H9 (cell line): ENCODE measurements around the gene ADI1. TPM values are rescaled to one million over a fixed set of nuclear protein-coding genes. Genes with fewer than 3 reads are reported as not detected.

Experiments used
- DNase-seq: peaks from one replicate; pipeline ENCODE4 v3.0.0-alpha.2; 2017
- H2AFZ ChIP-seq: one replicate; pipeline ENCODE4 v1.6.1; 2013; ENCODE audit warnings: mild to moderate bottlenecking, low read length, control low read depth, moderate library complexity
- H2AK5ac ChIP-seq: 2 replicates; pipeline ENCODE4 v1.6.1; 2013; ENCODE audit warnings: low read length, control low read depth, mixed read lengths; ENCODE audit not compliant: insufficient read length
- H2BK120ac ChIP-seq: one replicate; pipeline ENCODE4 v1.6.1; 2013; ENCODE audit warnings: low read depth, mild to moderate bottlenecking, low read length, control low read depth, inconsistent platforms; ENCODE audit not compliant: poor library complexity, severe bottlenecking
- H2BK12ac ChIP-seq: 2 replicates; pipeline ENCODE4 v1.6.1; 2013; ENCODE audit warnings: low read length, control low read depth, mixed read lengths, low read depth; ENCODE audit not compliant: insufficient read length
- H2BK15ac ChIP-seq: 2 replicates; pipeline ENCODE4 v1.6.1; 2013; ENCODE audit warnings: low read depth, low read length, control low read depth
- H2BK20ac ChIP-seq: one replicate; pipeline ENCODE4 v1.6.1; 2013; ENCODE audit warnings: low read depth, mild to moderate bottlenecking, low read length, control low read depth, inconsistent platforms; ENCODE audit not compliant: poor library complexity, severe bottlenecking
- H2BK5ac ChIP-seq: 2 replicates; pipeline ENCODE4 v1.6.1; 2013; ENCODE audit warnings: low read length, control low read depth, mixed read lengths; ENCODE audit not compliant: insufficient read length
- H3K14ac ChIP-seq: 2 replicates; pipeline ENCODE4 v1.6.1; 2013; ENCODE audit warnings: low read length, control low read depth; ENCODE audit not compliant: insufficient read depth
- H3K18ac ChIP-seq: 2 replicates; pipeline ENCODE4 v1.6.1; 2013; ENCODE audit warnings: low read depth, mild to moderate bottlenecking, mixed read lengths, low read length, control low read depth; ENCODE audit not compliant: insufficient read length
- H3K23ac ChIP-seq: 2 replicates; pipeline ENCODE4 v1.6.1; 2013; ENCODE audit warnings: low read length, control low read depth, mixed read lengths, low read depth; ENCODE audit not compliant: insufficient read length
- H3K23me2 ChIP-seq: 2 replicates; pipeline ENCODE4 v1.6.1; 2013; ENCODE audit warnings: low read depth, mild to moderate bottlenecking, mixed read lengths, low read length, control low read depth; ENCODE audit not compliant: insufficient read length, poor library complexity, severe bottlenecking
- H3K27ac ChIP-seq: 2 replicates; pipeline ENCODE4 v1.5.1; 2013; ENCODE audit warnings: low read length, control low read depth, mixed read lengths, low read depth; ENCODE audit not compliant: insufficient read length
- H3K27me3 ChIP-seq: 2 replicates; pipeline ENCODE4 v1.6.1; 2013; ENCODE audit warnings: low read length, control low read depth, inconsistent platforms; ENCODE audit not compliant: insufficient read depth
- H3K4ac ChIP-seq: 2 replicates; pipeline ENCODE4 v1.6.1; 2013; ENCODE audit warnings: low read depth, mild to moderate bottlenecking, control low read depth, inconsistent platforms, low read length, moderate library complexity
- H3K4me1 ChIP-seq: 2 replicates; pipeline ENCODE4 v1.6.1; 2013; ENCODE audit warnings: low read length, control low read depth, inconsistent platforms; ENCODE audit not compliant: insufficient read depth
- H3K4me2 ChIP-seq: 2 replicates; pipeline ENCODE4 v1.6.1; 2013; ENCODE audit warnings: low read length, control low read depth, mixed read lengths; ENCODE audit not compliant: insufficient read length, insufficient read depth
- H3K56ac ChIP-seq: 2 replicates; pipeline ENCODE4 v1.6.1; 2013; ENCODE audit warnings: low read depth, mild to moderate bottlenecking, mixed read lengths, low read length, control low read depth; ENCODE audit not compliant: insufficient read length
- H3K79me1 ChIP-seq: 2 replicates; pipeline ENCODE4 v1.6.1; 2013; ENCODE audit warnings: low read depth, mild to moderate bottlenecking, moderate library complexity, low read length, control low read depth, inconsistent platforms; ENCODE audit not compliant: insufficient read depth, poor library complexity, severe bottlenecking
- H3K79me2 ChIP-seq: 2 replicates; pipeline ENCODE4 v1.6.1; 2013; ENCODE audit warnings: low read length, control low read depth, inconsistent platforms; ENCODE audit not compliant: insufficient read depth
- H3K9ac ChIP-seq: 2 replicates; pipeline ENCODE4 v1.6.1; 2013; ENCODE audit warnings: low read length, control low read depth, mixed read lengths; ENCODE audit not compliant: insufficient read length; ENCODE audit errors: extremely low read depth
- H3K9me3 ChIP-seq: one replicate; pipeline ENCODE4 v1.6.1; 2013; ENCODE audit warnings: low read depth, low read length, inconsistent platforms; ENCODE audit not compliant: control insufficient read depth
- H3T11ph ChIP-seq: one replicate; pipeline ENCODE4 v1.6.1; 2013; ENCODE audit warnings: mild to moderate bottlenecking, low read length, control low read depth, inconsistent platforms
- H4K20me1 ChIP-seq: one replicate; pipeline ENCODE4 v1.6.1; 2013; ENCODE audit not compliant: control insufficient read depth, insufficient read length, insufficient read depth
- H4K5ac ChIP-seq: 2 replicates; pipeline ENCODE4 v1.6.1; 2013; ENCODE audit warnings: low read depth, mild to moderate bottlenecking, mixed read lengths, low read length, control low read depth; ENCODE audit not compliant: insufficient read length
- H4K8ac ChIP-seq: replicated peaks from 2 replicates; pipeline ENCODE4 v1.6.1; 2013; ENCODE audit warnings: low read length, control low read depth, mixed read lengths, low read depth; ENCODE audit not compliant: insufficient read length
- H4K91ac ChIP-seq: 2 replicates; pipeline ENCODE4 v1.6.1; 2013; ENCODE audit warnings: low read depth, mild to moderate bottlenecking, moderate library complexity, mixed read lengths, low read length, control low read depth; ENCODE audit not compliant: insufficient read length
- H3K27ac Mint-ChIP-seq, 3 experiments: 2 replicates in 2 of 3; 3 replicates in 1 of 3; pipeline ENCODE4 v1.8.0; 2020 to 2021; ENCODE audit warnings: mixed read lengths in 3 of 3, mild to moderate bottlenecking in 1 of 3, moderate library complexity in 1 of 3
- H3K27me3 Mint-ChIP-seq: 2 replicates; pipeline ENCODE4 v1.8.0; 2021; ENCODE audit warnings: low read depth, mild to moderate bottlenecking, moderate library complexity, mixed read lengths
- H3K36me3 Mint-ChIP-seq, 3 experiments: 2 replicates in 2 of 3; 3 replicates in 1 of 3; pipeline ENCODE4 v1.8.0; 2020 to 2021; ENCODE audit warnings: low read depth in 3 of 3, mixed read lengths in 3 of 3; ENCODE audit not compliant: insufficient read depth in 1 of 3
- H3K4me1 Mint-ChIP-seq, 2 experiments: 2 replicates each; pipeline ENCODE4 v1.8.0; 2020; ENCODE audit warnings: mixed read lengths in 2 of 2
- H3K4me3 Mint-ChIP-seq, 2 experiments: 2 replicates in 1 of 2; 3 replicates in 1 of 2; pipeline ENCODE4 v1.8.0; 2020 to 2021; ENCODE audit warnings: mild to moderate bottlenecking in 2 of 2, mixed read lengths in 2 of 2, moderate library complexity in 1 of 2
- H3K9me3 Mint-ChIP-seq, 2 experiments: 2 replicates in 1 of 2; 3 replicates in 1 of 2; pipeline ENCODE4 v1.8.0; 2020; ENCODE audit warnings: mild to moderate bottlenecking in 2 of 2, mixed read lengths in 2 of 2, moderate library complexity in 1 of 2
- WGBS: extraction: QIAGEN DNeasy Blood & Tissue Kit; methylation state at CpG from one replicate; pipeline ENCODE4 v1.1.7; 2013; ENCODE audit warnings: missing lambda C conversion rate, low lambda C conversion rate, mixed read lengths; ENCODE audit not compliant: insufficient read length; ENCODE audit errors: extremely low coverage; 5-methylcytosine and 5-hydroxymethylcytosine counted together
- total RNA-seq: library from RNA; stranded (reverse); gene quantifications from 2 replicates; pipeline ENCODE4 v1.2.1, GENCODE V29; 2021
- TF ChIP-seq, protein P1 (sequence below): fragments of 200-600 bp; sonication (generic); conservative IDR thresholded peaks from 3 replicates; pipeline ENCODE4 v1.8.0; 2021; ENCODE audit warnings: antibody characterized with exemption, mild to moderate bottlenecking

The ADI1 gene
- total RNA-seq, 1 experiment from 2014 or later: 23.4 TPM

- H3K36me3 Mint-ChIP-seq: peaks cover 9 to 30% (median 14%) of the 10 kb centered on the region in 3 experiments
Measured at GRCh38 chr2:3504741-3505140, 14.6 kb downstream of the ADI1 start.

More at GRCh38 chr2:3504741-3505140, 14.6 kb downstream of the ADI1 start:
- no peak overlapping the region for H3K4me3 Mint-ChIP-seq
- Histone ChIP-seq H2BK120ac (no peak overlapping the region), H3K27me3 (no peaks in the 10 kb centered on the region), H3K56ac (no peak overlapping the region), H2BK5ac (no peak overlapping the region), H4K20me1 (no peaks in the 10 kb centered on the region), H3K14ac (no peak overlapping the region), H3K18ac (no peak overlapping the region), H4K91ac (no peak overlapping the region), H3K9ac (no peak overlapping the region), H2AK5ac (no peak overlapping the region), H3K79me2 (no peaks in the 10 kb centered on the region), H2BK15ac (no peak overlapping the region), H3K4me1 (no peaks in the 10 kb centered on the region), H3K79me1 (no peaks in the 10 kb centered on the region), H4K5ac (no peak overlapping the region), H2AFZ (no peak overlapping the region), H3K9me3 (no peaks in the 10 kb centered on the region), H3K23ac (no peak overlapping the region), H3K23me2 (no peaks in the 10 kb centered on the region), H3K4me2 (no peak overlapping the region), H2BK20ac (no peak overlapping the region), H3T11ph (no peak overlapping the region), H4K8ac (no peak overlapping the region), H3K4ac (no peak overlapping the region), H2BK12ac (no peak overlapping the region), H3K27ac (no peak overlapping the region)
- WGBS: no CpG with 5 or more reads among the region's 5 CpGs
- H3K4me1 Mint-ChIP-seq: no peaks in the 10 kb centered on the region
- H3K27ac Mint-ChIP-seq: no peak overlapping the region
- no peaks in the 10 kb centered on the region for H3K9me3 Mint-ChIP-seq
- TF ChIP-seq, protein P1, sequence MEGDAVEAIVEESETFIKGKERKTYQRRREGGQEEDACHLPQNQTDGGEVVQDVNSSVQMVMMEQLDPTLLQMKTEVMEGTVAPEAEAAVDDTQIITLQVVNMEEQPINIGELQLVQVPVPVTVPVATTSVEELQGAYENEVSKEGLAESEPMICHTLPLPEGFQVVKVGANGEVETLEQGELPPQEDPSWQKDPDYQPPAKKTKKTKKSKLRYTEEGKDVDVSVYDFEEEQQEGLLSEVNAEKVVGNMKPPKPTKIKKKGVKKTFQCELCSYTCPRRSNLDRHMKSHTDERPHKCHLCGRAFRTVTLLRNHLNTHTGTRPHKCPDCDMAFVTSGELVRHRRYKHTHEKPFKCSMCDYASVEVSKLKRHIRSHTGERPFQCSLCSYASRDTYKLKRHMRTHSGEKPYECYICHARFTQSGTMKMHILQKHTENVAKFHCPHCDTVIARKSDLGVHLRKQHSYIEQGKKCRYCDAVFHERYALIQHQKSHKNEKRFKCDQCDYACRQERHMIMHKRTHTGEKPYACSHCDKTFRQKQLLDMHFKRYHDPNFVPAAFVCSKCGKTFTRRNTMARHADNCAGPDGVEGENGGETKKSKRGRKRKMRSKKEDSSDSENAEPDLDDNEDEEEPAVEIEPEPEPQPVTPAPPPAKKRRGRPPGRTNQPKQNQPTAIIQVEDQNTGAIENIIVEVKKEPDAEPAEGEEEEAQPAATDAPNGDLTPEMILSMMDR: no peak
- no peak for DNase-seq
- no peaks in the 10 kb centered on the region; the same call in 1 of the 2 replicates for H3K27me3 Mint-ChIP-seq
